ENCODE measurements around the gene MEF2B. TPM values are rescaled to one million over a fixed set of nuclear protein-coding genes. Genes with fewer than 3 reads are reported as not detected.

The MEF2B gene
- total and polyA plus RNA-seq, 10 of the 15 experiments (the other 5 are each of a cell fraction or from before 2014, with no cell fraction given), result 0.09 to 33.0 (median 8.9) TPM

- H3K79me2 ChIP-seq (ENCODE audit: control insufficient read depth, insufficient read depth, low read length), result no peaks in the 10 kb centered on the region
- POLR2A ChIA-PET, result no interaction called here
- H3K9me3 ChIP-seq (replicated peaks; ENCODE audit: control insufficient read depth, insufficient read depth, low read length), result no peaks in the 10 kb centered on the region
- CTCF ChIA-PET, result no interaction called here
- H3K27me3 ChIP-seq (replicated peaks in 1 of 2; ENCODE audit: control insufficient read depth in 2 of 2, insufficient read depth in 2 of 2, low read length in 1 of 2), result no peaks in the 10 kb centered on the region
- FAIRE-seq (no peak), ATAC-seq (no peak), DNase-seq (ENCODE audit: low read depth, low spot score) (no peak)
- H3K4me1 ChIP-seq (ENCODE audit: control insufficient read depth, insufficient read depth, low read length), result no peaks in the 10 kb centered on the region
- intact Hi-C loops (cut with micrococcal nuclease; ENCODE audit: unreplicated experiment) (no loop called here), in situ Hi-C loops (cut with MboI) (no loop called here)
- H3K4me3 ChIP-seq, result no peak overlapping the region
- BruUV-seq (replicated peaks), result no TSS peak
- RAD21 ChIA-PET (ENCODE audit: unreplicated experiment), result no interaction called here
- whole genome bisulfite sequencing (ENCODE audit: insufficient coverage, insufficient replicate concordance, low lambda C conversion rate, missing lambda C conversion rate), result 88% methylated on average over 11 of the region's 11 CpGs
- no peak for TF ChIP-seq RCOR1 (conservative IDR thresholded peaks at IDR 0.05; ENCODE audit: low read depth, low read length)
- no peak for TF ChIP-seq SIN3A (IDR thresholded peaks at IDR 0.05; ENCODE audit: low read depth, low read length)
- TF ChIP-seq, protein P1, sequence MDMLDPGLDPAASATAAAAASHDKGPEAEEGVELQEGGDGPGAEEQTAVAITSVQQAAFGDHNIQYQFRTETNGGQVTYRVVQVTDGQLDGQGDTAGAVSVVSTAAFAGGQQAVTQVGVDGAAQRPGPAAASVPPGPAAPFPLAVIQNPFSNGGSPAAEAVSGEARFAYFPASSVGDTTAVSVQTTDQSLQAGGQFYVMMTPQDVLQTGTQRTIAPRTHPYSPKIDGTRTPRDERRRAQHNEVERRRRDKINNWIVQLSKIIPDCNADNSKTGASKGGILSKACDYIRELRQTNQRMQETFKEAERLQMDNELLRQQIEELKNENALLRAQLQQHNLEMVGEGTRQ (IDR thresholded peaks at IDR 0.05; ENCODE audit: borderline replicate concordance, low read depth, low read length), result no peak
- TF ChIP-seq MTA2 (IDR thresholded peaks at IDR 0.05; ENCODE audit: low read depth), result no peak
- no peak for TF ChIP-seq CBX3 (IDR thresholded peaks at IDR 0.05; ENCODE audit: borderline replicate concordance, low read depth)
- no peak for TF ChIP-seq ATF2 (IDR thresholded peaks at IDR 0.05; ENCODE audit: low read length)
- TF ChIP-seq HDGF (IDR thresholded peaks at IDR 0.05), result no peak
- no peak for TF ChIP-seq STAT3 (IDR thresholded peaks at IDR 0.05; ENCODE audit: low read depth, low read length)
- no peak for TF ChIP-seq BCLAF1 (IDR thresholded peaks at IDR 0.05)
- TF ChIP-seq E2F4 (IDR thresholded peaks at IDR 0.05; ENCODE audit: low read depth, low read length), result no peak
- no peak for TF ChIP-seq BRCA1 (IDR thresholded peaks at IDR 0.05; ENCODE audit: low read depth, low read length)
- TF ChIP-seq BMI1 (IDR thresholded peaks at IDR 0.05; ENCODE audit: borderline replicate concordance), result no peak
- no peak for TF ChIP-seq PML (IDR thresholded peaks at IDR 0.05; ENCODE audit: low read length)
- TF ChIP-seq RELA (IDR thresholded peaks at IDR 0.05; ENCODE audit: borderline replicate concordance, partially characterized antibody), result no peak
- no peak for TF ChIP-seq RAD51 (IDR thresholded peaks at IDR 0.05)
- TF ChIP-seq MTA3 (IDR thresholded peaks at IDR 0.05; ENCODE audit: borderline replicate concordance, low read length), result no peak
- no peaks in the 10 kb centered on the region; a peak in 2 of 4 replicates for H3K36me3 ChIP-seq (ENCODE audit: control insufficient read depth in 2 of 2, insufficient read depth in 2 of 2, low read length in 1 of 2)
- no peak overlapping the region for H3K9ac ChIP-seq (ENCODE audit: control insufficient read depth, insufficient read depth, low read length)
- H2AFZ ChIP-seq (ENCODE audit: control insufficient read depth, low read depth, low read length), result no peak overlapping the region
- SMC1A ChIA-PET (ENCODE audit: uncharacterized antibody, unreplicated experiment), result no interaction called here
- 0 out of 2 replicates have a peak, but pooled peaks cover 3% of the 10 kb centered on the region for H4K20me1 ChIP-seq (ENCODE audit: control insufficient read depth, insufficient read depth)
- H3K4me2 ChIP-seq (ENCODE audit: control insufficient read depth, insufficient read depth), result no peak overlapping the region
- H3K27ac ChIP-seq (ENCODE audit: control insufficient read depth, insufficient read depth), result no peak overlapping the region
Measured at GRCh38 chr19:19095691-19096090, 74.4 kb downstream of the MEF2B start.
